SK-N-MC (cell line): Measurements from ENCODE around the gene USP47.
A peak's percentile ranks its signal among the peaks of the same experiment; 100 is the strongest.

Source experiments
- EZH2 ChIP-seq: fragments of 200-600 bp; sonication (generic); IDR thresholded peaks from one replicate; pipeline ENCODE4 v1.6.1; 2017; ENCODE audit warnings: antibody characterized with exemption
- FOXP2 ChIP-seq: optimal IDR thresholded peaks from 2 replicates; pipeline ENCODE3; 2011; ENCODE audit warnings: mild to moderate bottlenecking, moderate library complexity; ENCODE audit not compliant: insufficient read depth; ENCODE audit errors: extremely low read length, control extremely low read depth
- POLR2AphosphoS5 ChIP-seq: IDR thresholded peaks from 2 replicates; pipeline ENCODE4 v1.6.1; 2012; ENCODE audit warnings: mild to moderate bottlenecking, low read depth, low read length, borderline replicate concordance

DNA sequence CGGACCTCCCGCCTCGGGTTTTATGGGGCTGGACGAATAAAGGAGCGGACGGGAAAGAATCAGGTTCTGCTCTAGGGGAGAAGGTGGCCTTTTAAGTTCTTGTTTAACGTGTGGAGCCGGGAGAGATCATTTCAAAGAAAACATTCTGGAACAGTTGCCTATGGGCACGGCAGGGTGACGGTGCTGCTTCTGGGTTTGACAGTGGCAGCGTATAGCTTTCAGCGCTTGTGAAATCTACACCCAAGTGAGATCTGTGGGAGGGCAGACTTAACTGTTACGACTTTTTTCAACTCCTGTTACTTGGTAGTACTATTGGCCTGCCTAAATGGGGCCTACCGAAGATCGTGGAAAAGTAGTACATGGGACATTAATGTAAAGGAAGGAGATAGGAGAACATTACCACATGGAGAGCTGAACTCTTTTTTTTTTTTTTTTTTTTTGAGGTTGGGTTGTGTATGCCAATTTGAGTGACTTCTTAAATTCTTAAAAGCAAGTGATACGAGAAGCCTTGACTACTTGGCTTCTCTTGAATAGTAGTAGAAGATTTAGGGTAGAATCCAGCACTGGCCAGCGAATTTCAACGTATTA, 743 bp downstream of the USP47 start:
- TF ChIP-seq POLR2AphosphoS5 (peak; percentile 58), EZH2 (no peak), FOXP2 (no peak)
